ENCODE measurements around the gene C2CD2. TPM values are rescaled to one million over a fixed set of nuclear protein-coding genes. Genes with fewer than 3 reads are reported as not detected.

C2CD2 gene
- polyA plus RNA-seq, 1 of the 3 experiments (the other 2 are of a cell fraction), result 9.7 TPM

- peaks cover 9% of the 10 kb centered on the region for H3F3A ChIP-seq (replicated peaks; ENCODE audit: insufficient read depth)
- H3K27ac ChIP-seq (ENCODE audit: low read depth in 2 of 2, low read length in 1 of 2), result peak overlapping the region; percentile 67 to 87; a peak in 2 of 4 replicates
- H4K20me1 ChIP-seq (ENCODE audit: insufficient read depth), result no peaks in the 10 kb centered on the region
- H3K36me3 ChIP-seq (replicated peaks in 1 of 2; ENCODE audit: control insufficient read depth in 1 of 2, insufficient read depth in 2 of 2, low read length in 1 of 2), result no peaks in the 10 kb centered on the region
- ChIA-PET CTCF (interaction anchor here (0.8 to 1.8 kb wide), 2 partner anchors 64 to 268 kb away, joined by 3 to 4 read pairs; no protein-coding TSS in a partner anchor), POLR2A (interaction anchor here (1.6 kb wide), 1 partner anchor 23 kb away, joined by 4 read pairs; no protein-coding TSS in a partner anchor)
- WGBS (ENCODE audit: low lambda C conversion rate), result 84% methylated on average over 9 of the region's 9 CpGs
- H3K9me3 ChIP-seq, result no peaks in the 10 kb centered on the region
- TF ChIP-seq EP300 (IDR thresholded peaks at IDR 0.05; ENCODE audit: borderline replicate concordance in 1 of 2, low read depth in 1 of 2, low read length in 1 of 2) (no peak), SMC3 (IDR thresholded peaks at IDR 0.05; ENCODE audit: low read depth, low read length) (no peak), ELF1 (IDR thresholded peaks at IDR 0.05) (no peak), SIN3A (IDR thresholded peaks at IDR 0.05; ENCODE audit: borderline replicate concordance, low read depth, low read length) (no peak), RFX5 (IDR thresholded peaks at IDR 0.05; ENCODE audit: low read length) (no peak), RXRA (IDR thresholded peaks at IDR 0.05; ENCODE audit: borderline replicate concordance, low read depth) (no peak), MXI1 (IDR thresholded peaks at IDR 0.05; ENCODE audit: low read depth, low read length) (no peak), TEAD4 (IDR thresholded peaks at IDR 0.05; ENCODE audit: borderline replicate concordance, insufficient read depth) (no peak), FOSL2 (IDR thresholded peaks at IDR 0.05; ENCODE audit: borderline replicate concordance, low read depth) (no peak), ZBTB33 (IDR thresholded peaks at IDR 0.05; ENCODE audit: borderline replicate concordance, low read depth) (no peak), TAF1 (IDR thresholded peaks at IDR 0.05; ENCODE audit: borderline replicate concordance, low read depth, low read length) (no peak), PBX3 (IDR thresholded peaks at IDR 0.05) (no peak), FOXM1 (IDR thresholded peaks at IDR 0.05; ENCODE audit: low read depth) (no peak), REST (IDR thresholded peaks at IDR 0.05; ENCODE audit: low read depth, low read length) (no peak), NFIC (IDR thresholded peaks at IDR 0.05; ENCODE audit: borderline replicate concordance) (no peak), POLR2AphosphoS5 (IDR thresholded peaks at IDR 0.05; ENCODE audit: low read depth, low read length) (no peak)
- peak overlapping the region; percentile 82; the same call in 1 of the 2 replicates for H3K9ac ChIP-seq
- H3K27me3 ChIP-seq (ENCODE audit: insufficient read depth), result no peaks in the 10 kb centered on the region
- peak overlapping the region; percentile 90 for H3K4me2 ChIP-seq
- DNase-seq, result no peak
- peak overlapping the region; percentile 99 for H2AFZ ChIP-seq (ENCODE audit: low read depth)
- H3K4me1 ChIP-seq (ENCODE audit: control insufficient read depth in 1 of 2, insufficient read depth in 2 of 2, low read depth in 1 of 2, low read length in 1 of 2), result peaks cover 0 to 13% of the 10 kb centered on the region in 2 experiments; a peak in 3 of 4 replicates
- H3K4me3 ChIP-seq (ENCODE audit: low read depth in 2 of 2, low read length in 1 of 2), result peak overlapping the region in 1 of 2 experiments; percentile 93; a peak in 2 of 4 replicates
- no peaks in the 10 kb centered on the region for H3K9me2 ChIP-seq
- H3K79me2 ChIP-seq (ENCODE audit: insufficient read depth), result peaks cover 24% of the 10 kb centered on the region; the same call in 1 of the 2 replicates
Observed at GRCh38 chr21:41880153-41880552, 73.7 kb downstream of the C2CD2 start.
